Bronchial epithelial cell (primary cell): ENCODE data around the gene TSPEAR. TPM values are rescaled to one million over a fixed set of nuclear protein-coding genes. Genes with fewer than 3 reads are reported as not detected.

ENCODE experiments used
- DNase-seq: peaks from one replicate; pipeline ENCODE4 v3.0.0-alpha.2; 2010; ENCODE audit warnings: low read depth
- FAIRE-seq: peaks from 2 replicates; lab custom pipeline; 2011; peaks lifted over from hg19 to GRCh38; lab: Jason Lieb, UNC
- H3K27me3 ChIP-seq: 2 replicates; pipeline ENCODE4 v1.5.1; 2011; ENCODE audit warnings: low read length; ENCODE audit not compliant: control insufficient read depth, insufficient read depth
- H3K36me3 ChIP-seq: 2 replicates; pipeline ENCODE4 v1.5.1; 2011; ENCODE audit warnings: low read length; ENCODE audit not compliant: control insufficient read depth, insufficient read depth
- H3K4me3 ChIP-seq: 2 replicates; pipeline ENCODE4 v1.5.1; 2011; ENCODE audit warnings: mild to moderate bottlenecking, low read depth, low read length, control low read depth
- total RNA-seq: library from RNA; depleted of rRNA; stranded (reverse); fragments of >200 nt; gene quantifications from 2 replicates; pipeline ENCODE4 v1.2.1, GENCODE V29; 2014
- TF ChIP-seq, protein P1 (sequence below): IDR thresholded peaks from 2 replicates; pipeline ENCODE4 v1.5.1; 2011; ENCODE audit warnings: mild to moderate bottlenecking, moderate library complexity, low read length, control low read depth, inconsistent platforms; ENCODE audit not compliant: insufficient read depth, severe bottlenecking

The TSPEAR gene
- total RNA-seq, 1 donor from 2014 or later, result not detected

DNA sequence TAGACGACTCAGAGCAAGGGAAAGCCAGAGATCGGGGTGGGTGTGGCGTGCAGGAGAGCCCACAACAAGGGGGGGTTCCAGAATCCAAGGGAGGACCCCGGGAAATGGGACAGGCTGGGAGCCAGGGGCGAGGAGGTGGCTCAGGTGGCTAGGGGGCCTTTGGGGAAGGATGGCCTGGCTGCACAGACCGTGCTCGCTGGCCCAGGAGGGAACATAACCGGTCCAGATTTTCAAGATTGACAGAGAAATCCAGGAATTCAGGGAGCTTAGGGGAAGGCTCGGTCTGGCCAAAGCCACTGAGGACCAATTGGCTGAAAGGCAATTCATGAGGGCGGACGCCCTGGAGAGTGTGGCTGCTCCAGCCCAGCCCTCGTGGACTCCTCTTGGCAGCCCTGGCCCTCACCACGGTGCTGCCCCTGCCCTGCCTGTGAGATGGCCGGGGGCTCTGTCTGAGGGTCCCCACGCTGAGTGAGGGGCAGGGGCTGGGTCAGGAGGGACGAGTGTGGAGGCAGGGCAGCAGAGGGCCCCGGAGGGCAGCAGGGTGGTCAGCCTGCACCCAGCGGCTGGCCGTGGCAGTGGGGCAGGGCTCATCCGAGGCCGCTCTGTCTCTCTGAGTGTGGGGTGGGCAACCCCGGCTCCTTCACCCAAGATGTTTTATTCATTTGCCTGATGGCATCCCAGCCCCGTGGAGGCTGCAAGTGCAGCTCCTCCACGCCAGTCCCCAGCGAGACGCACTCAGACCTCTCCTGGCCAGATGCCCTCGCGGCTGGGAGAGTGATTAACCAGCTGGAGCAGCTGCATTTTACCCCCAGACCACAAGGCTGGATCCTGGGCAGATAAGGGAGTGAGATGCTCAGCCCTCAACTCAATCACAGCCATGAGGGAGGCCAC lies 261.7 kb downstream of the TSPEAR start:
- TF ChIP-seq, protein P1, sequence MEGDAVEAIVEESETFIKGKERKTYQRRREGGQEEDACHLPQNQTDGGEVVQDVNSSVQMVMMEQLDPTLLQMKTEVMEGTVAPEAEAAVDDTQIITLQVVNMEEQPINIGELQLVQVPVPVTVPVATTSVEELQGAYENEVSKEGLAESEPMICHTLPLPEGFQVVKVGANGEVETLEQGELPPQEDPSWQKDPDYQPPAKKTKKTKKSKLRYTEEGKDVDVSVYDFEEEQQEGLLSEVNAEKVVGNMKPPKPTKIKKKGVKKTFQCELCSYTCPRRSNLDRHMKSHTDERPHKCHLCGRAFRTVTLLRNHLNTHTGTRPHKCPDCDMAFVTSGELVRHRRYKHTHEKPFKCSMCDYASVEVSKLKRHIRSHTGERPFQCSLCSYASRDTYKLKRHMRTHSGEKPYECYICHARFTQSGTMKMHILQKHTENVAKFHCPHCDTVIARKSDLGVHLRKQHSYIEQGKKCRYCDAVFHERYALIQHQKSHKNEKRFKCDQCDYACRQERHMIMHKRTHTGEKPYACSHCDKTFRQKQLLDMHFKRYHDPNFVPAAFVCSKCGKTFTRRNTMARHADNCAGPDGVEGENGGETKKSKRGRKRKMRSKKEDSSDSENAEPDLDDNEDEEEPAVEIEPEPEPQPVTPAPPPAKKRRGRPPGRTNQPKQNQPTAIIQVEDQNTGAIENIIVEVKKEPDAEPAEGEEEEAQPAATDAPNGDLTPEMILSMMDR, result no peak

DNA sequence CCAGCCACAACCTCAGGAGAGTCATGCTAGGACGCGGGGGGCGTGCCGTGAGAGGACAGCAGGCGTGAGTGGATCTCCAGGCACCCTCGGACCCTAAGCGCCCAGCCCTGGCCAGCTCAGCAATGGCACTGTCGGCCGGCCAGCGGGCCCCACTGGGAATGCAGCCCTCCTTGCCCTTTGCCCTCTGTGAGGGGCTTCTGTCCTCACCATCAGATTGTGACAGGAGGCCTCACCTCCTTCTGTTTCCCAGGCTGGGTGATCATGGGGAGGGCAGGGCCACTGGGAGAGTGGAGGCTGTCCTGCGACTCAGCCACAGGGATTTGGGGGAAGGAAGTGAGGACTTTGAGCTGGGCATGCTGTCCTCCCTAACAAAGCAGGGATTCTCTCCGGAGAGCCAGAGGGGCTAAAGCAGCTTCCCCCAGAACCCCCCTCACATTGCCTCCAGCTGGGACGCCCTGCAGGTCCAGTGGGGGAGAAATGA lies 262.7 kb downstream of the TSPEAR start:
- no peak for DNase-seq
- TF ChIP-seq, protein P1, result no peak
- no peak for FAIRE-seq
- Histone ChIP-seq H3K36me3 (no peaks in the 10 kb centered on the region), H3K27me3 (no peaks in the 10 kb centered on the region), H3K4me3 (no peak overlapping the region)

More for the DNA sequence above, 261.7 kb downstream of the TSPEAR start:
- Histone ChIP-seq H3K27me3 (no peaks in the 10 kb centered on the region), H3K4me3 (no peak overlapping the region), H3K36me3 (no peaks in the 10 kb centered on the region)
- FAIRE-seq (no peak), DNase-seq (no peak)

Other genes starting within 250 kb of the TSPEAR start
- gene KRTAP10-1, start 171.4 kb downstream of the TSPEAR start, total RNA-seq, result not detected in 2 replicates
- not detected in 2 replicates for gene KRTAP10-2, start 160.1 kb downstream of the TSPEAR start, total RNA-seq
- gene KRTAP10-3, start 152.8 kb downstream of the TSPEAR start, total RNA-seq, result not detected in 2 replicates
- gene KRTAP10-4, start 137.8 kb downstream of the TSPEAR start, total RNA-seq, result not detected in 2 replicates
- gene KRTAP10-5, start 131.0 kb downstream of the TSPEAR start, total RNA-seq, result not detected in 2 replicates
- gene KRTAP10-6, start 119.1 kb downstream of the TSPEAR start, total RNA-seq, result not detected in 2 replicates
- not detected in 2 replicates for gene KRTAP10-7, start 111.0 kb downstream of the TSPEAR start, total RNA-seq
- gene KRTAP10-8, start 99.5 kb downstream of the TSPEAR start, total RNA-seq, result not detected in 2 replicates
- not detected in 2 replicates for gene KRTAP10-9, start 84.5 kb downstream of the TSPEAR start, total RNA-seq
- not detected in 2 replicates for gene KRTAP10-10, start 74.2 kb downstream of the TSPEAR start, total RNA-seq
- not detected in 2 replicates for gene KRTAP10-11, start 65.2 kb downstream of the TSPEAR start, total RNA-seq
- not detected in 2 replicates for gene KRTAP12-4, start 56.9 kb downstream of the TSPEAR start, total RNA-seq
- gene KRTAP12-3, start 53.6 kb downstream of the TSPEAR start, total RNA-seq, result not detected in 2 replicates
- not detected in 2 replicates for gene KRTAP12-2, start 44.6 kb downstream of the TSPEAR start, total RNA-seq
- not detected in 2 replicates for gene KRTAP12-1, start 29.4 kb downstream of the TSPEAR start, total RNA-seq
- gene KRTAP10-12, start 14.4 kb downstream of the TSPEAR start, total RNA-seq, result not detected in 2 replicates
- gene UBE2G2, start 90.2 kb upstream of the TSPEAR start, total RNA-seq, result 67.4 and 70.0 TPM in 2 replicates
- gene SUMO3, start 106.5 kb upstream of the TSPEAR start, total RNA-seq, result 103 and 131 TPM in 2 replicates
- 107 and 124 TPM in 2 replicates for gene PTTG1IP, start 162.1 kb upstream of the TSPEAR start, total RNA-seq
- 0.26 and 1.1 TPM in 2 replicates for gene ITGB2, start 209.3 kb upstream of the TSPEAR start, total RNA-seq
- 32.0 and 34.0 TPM in 2 replicates for gene SLX9, start 228.5 kb upstream of the TSPEAR start, total RNA-seq